T-helper 1 cell (primary cell): ENCODE measurements around the gene INPP5J.
"Not testable (repeated sequence)": the region's sequence is repeated elsewhere in the genome, so short reads cannot be mapped to it uniquely, and the experiment has no call there.

Source experiments
- DNase-seq, 5 donors: peaks; one replicate each; pipeline ENCODE4 v3.0.0-alpha.2; 2012 to 2020

INPP5J gene

DNA sequence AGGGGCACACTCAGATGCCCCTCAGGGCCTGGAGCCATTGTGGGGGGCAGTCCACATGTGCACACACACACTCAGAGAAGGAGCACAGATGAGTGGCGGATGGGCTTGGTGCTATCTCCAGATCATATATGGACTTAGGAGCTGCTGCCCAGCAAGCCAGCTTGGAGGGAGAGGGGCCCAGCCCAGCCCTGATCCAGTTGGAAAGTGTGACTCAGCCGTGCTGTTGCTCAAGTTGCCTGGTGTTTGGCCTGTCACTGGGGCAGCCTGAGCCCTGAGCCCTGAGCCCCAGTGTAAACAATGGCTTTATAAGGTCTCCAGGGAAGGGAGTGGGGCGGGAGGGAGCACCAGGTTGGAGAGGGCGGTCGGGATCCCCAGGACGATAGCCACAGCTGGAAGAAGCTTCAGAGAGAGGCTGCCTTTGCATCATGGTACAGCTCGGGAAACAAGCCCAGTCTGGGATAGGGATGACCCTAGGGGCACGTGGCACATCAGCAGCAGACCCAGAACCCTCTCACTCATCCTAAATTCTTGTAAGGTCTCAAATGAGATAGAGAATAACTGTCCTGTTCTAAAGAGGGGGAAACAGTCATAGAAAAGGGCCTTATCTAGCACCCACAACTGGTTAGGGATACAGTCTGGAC is 20.2 kb upstream of the INPP5J start:
- no peak for DNase-seq

DNA sequence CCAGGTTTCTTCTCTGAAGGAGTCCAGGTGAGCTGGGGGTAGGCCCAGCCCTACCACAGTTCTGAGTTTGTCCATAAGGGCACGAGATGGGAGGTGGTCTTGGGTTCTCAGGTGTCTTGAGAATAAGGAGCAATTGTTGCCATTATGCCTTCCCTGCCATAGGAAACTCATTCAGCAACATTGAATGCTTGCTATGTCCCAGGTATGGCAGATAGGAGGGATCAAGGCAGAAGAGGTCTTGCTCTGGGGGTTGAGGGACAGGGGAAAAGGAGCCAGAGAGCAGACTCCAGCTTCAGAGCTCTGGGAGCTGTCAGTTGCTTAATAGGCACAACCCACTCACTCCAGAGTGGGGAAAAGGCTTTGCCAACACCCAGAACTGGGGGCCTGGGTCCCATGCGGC is 19.7 kb upstream of the INPP5J start:
- no peak for DNase-seq

DNA sequence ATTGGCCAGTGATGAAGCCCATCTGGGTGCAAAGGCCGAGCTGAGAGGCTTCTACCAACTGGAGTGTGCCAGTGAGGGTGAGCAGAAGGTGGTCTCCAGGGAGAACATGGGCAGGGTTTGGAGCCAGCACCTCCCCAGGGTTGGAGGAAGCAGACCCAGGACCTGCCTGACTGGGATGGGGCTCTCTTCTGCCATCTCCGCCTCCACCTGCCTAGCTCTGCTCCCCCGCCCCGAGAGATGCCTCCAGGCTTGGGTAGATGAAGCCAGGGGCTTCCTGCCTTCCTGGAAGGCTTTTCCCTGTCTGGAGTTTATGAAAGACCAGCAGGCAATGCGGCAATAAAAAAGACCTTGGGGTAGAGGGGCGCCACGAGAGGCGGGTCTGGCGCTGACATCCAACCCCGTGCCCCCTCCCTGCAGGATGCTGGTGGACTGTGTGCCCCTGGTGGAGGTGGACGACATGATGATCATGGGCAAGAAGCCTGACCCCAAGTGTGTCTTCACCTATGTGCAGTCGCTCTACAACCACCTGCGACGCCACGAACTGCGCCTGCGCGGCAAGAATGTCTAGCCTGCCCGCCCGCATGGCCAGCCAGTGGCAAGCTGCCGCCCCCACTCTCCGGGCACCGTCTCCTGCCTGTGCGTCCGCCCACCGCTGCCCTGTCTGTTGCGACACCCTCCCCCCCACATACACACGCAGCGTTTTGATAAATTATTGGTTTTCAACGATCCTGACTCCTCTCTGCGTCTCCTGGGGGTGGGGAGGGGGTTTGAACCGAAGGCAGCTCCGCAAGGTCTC is 18.7 kb upstream of the INPP5J start:
- peak in 1 of 5 donors; percentile 9 for DNase-seq

DNA sequence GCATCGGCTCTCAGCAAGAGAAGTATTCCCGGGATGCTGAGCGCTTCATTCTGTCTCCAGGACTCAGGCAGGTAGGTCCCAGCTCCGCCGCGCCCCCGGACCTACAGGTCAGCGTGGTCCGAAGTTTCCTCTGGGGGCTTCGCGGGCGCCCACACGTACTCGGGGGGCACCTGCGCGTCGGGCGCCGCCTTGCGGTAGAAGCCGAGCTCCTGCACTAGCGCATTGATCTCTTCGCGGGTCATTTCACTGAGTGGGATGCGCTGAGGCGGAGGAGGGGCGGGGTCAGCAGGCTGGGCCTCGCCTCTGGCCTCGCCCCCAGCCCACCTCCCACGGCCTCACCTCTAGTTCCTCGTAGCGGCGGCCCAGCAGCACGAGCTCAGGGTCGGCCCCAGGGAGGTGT is 17.9 kb upstream of the INPP5J start:
- peak in 1 of 5 donors; percentile 7 for DNase-seq

DNA sequence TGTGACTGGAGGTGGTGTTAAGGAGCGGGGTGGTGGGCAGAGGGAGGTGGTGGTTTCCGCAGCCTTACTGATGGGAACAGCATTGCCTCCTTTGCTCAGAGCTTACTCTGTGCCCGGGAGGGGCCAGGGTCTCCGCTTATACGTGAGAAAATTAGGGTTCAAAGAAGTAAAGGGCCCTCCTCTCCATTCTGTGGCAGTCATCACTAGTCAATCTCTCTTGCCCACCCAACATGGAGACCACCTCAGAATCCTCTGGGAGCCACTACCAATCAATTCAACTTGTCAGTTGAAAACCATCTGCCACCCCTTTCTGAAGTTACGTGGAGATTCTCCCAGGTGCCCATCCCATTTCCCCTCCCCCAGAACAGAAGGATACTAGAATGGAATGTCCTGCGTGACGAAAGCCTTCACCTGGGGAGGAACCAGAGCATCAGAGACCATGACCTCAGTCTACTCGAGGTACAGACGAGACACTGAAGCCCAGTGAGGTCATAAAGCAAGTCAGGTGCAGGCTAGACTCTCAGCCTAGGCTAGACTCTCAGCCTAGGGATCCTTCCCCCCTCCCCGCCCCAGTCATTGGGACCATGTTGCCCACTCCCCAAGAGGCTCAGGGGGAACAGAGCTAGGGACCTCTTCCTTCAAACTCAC is 17.4 kb upstream of the INPP5J start:
- no peak for DNase-seq

DNA sequence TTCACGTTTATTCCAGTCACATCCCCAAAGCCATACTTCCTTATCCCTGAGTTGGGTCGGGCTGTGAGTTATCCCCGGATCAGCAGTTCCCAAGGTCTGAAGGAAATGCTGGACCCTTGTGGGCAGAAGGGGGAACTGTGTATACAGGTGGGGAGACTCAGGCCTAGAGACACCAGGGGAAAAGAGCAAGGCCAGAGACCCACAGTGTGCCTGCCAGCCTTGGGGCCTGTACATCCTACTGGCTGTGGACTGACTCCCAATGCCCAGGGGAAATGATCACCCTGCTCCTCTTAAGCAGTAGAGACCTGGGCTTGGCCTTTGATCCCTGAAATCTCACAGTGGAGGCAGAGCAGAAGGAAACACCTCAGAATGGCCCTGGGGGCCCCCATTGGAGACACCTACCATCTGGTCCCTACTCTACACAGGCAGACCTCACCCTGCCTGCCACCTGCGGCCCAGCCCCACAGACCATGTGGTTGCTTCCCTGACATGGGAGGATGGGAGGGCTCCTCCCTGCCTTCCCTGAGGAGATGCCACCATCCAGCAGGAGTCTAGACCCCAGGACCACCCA is 16.7 kb upstream of the INPP5J start:
- no peak for DNase-seq

GRCh38 chr22:31106731-31107177 is 16.0 kb upstream of the INPP5J start:
- no peak for DNase-seq

GRCh38 chr22:31107178-31107893 is 15.4 kb upstream of the INPP5J start, which contains the start of gene SELENOM:
Gene SELENOM, minus strand, starts transcription at chr22:31107568. Its CDS starts 63 bp downstream, at chr22:31107505.
- peak; percentile 81 to 89 (median 86) for DNase-seq

DNA sequence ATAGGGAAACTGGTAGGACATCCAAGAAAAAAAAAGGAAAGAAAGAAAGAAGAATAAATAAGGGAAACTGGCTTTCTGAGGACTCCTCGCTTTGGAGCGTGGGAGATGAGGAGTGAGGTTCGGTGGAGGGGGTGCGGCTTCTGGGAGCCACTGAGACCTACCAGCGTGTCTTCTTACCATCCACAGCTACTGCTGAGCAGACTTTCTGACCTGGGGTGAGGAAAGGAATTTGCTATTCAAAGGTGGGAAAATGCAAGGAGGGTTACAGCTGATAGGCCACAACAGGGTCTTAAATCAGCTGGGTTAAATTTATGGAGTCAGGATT is 14.9 kb upstream of the INPP5J start:
- DNase-seq = no peak

DNA sequence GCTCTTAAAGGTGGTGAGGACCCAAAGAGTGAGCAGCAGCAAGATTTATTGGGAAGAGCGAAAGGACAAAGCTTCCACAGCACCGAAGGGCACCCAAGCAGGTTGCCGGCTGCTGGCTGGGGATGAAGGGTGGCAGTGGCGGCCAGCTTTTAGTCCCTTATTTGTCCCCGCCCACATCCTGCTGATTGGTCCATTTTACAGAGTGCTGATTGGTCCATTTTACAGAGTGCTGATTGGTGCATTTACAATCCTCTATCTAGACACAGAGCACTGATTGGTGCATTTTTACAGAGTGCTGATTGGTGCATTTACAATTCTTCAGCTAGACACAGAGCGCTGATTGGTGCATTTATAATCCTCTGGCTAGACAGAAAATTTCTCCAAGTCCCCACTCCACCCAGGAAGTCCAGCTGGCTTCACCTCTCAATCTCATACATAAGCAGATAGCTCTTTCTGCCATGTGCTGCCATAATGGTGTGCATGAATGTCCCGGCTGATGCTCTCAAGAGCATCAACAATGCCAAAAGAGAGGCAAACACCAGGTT is 10.1 kb upstream of the INPP5J start:
- DNase-seq = not testable (repeated sequence)

- no peak for DNase-seq
Observed at GRCh38 chr22:31118046-31118820, 4.5 kb upstream of the INPP5J start.

GRCh38 chr22:31119026-31119717 is 3.6 kb upstream of the INPP5J start:
- DNase-seq = no peak

DNA sequence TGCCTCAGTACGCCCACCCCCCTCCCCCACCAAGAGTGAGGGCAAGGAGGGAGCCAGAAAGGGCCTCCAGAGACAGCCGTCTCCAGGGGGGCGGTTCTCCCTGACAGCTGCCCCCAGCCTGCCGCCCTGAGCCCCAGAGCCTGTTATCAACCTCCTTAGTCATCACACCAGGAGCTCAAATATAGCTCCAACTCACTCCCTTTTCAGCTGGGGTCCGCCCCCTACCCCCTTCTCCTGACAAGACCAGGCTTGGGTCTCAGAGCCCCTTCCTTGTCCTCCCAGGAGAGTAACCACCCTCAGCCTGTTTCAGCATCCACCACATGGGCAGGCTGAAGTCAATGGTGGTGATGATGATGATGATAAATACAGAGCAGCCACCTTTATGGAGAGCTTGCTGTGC is 2.5 kb upstream of the INPP5J start:
- DNase-seq = no peak

DNA sequence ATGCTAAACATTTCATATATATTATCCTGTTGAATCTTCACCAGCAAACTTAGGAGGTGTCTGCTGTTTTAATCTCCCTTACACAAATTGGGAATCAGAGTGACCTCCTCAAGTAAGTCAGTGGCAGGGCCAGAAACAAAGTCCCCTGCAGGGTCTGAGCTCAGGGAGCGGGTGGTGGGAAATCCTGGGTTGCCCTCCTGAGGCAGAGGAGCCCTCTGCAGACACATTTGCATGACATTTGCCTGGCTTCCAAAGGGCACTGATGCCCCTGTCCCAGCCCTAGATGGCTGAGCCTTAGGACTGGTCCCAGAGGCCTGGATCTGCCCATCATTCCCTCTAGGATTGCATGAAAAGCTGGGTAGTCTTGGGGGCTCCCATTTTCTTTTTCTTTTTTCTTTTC is 2.1 kb upstream of the INPP5J start:
- DNase-seq = no peak

GRCh38 chr22:31121403-31121802 is 1.4 kb upstream of the INPP5J start:
- DNase-seq = no peak

GRCh38 chr22:31122196-31122531 is 602 bp upstream of the INPP5J start:
- no peak for DNase-seq

GRCh38 chr22:31123292-31123602 is 481 bp downstream of the INPP5J start:
- no peak for DNase-seq

- no peak for DNase-seq
Observed at GRCh38 chr22:31124290-31124689, 1.5 kb downstream of the INPP5J start.

DNA sequence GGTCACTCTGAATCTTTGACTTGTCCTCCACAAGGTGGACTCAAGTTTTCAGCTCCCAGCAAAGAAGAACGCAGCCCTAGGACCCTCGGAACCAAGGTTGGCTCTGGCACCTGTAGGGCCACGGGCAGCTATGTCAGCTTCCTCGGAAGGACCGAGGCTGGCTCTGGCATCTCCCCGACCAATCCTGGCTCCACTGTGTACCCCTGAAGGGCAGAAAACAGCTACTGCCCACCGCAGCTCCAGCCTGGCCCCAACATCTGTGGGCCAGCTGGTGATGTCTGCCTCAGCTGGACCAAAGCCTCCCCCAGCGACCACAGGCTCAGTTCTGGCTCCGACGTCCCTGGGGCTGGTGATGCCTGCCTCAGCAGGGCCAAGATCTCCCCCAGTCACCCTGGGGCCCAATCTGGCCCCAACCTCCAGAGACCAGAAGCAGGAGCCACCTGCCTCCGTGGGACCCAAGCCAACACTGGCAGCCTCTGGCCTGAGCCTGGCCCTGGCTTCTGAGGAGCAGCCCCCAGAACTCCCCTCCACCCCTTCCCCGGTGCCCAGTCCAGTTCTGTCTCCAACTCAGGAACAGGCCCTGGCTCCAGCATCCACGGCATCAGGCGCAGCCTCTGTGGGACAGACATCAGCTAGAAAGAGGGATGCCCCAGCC is 2.2 kb downstream of the INPP5J start:
- no peak for DNase-seq

DNA sequence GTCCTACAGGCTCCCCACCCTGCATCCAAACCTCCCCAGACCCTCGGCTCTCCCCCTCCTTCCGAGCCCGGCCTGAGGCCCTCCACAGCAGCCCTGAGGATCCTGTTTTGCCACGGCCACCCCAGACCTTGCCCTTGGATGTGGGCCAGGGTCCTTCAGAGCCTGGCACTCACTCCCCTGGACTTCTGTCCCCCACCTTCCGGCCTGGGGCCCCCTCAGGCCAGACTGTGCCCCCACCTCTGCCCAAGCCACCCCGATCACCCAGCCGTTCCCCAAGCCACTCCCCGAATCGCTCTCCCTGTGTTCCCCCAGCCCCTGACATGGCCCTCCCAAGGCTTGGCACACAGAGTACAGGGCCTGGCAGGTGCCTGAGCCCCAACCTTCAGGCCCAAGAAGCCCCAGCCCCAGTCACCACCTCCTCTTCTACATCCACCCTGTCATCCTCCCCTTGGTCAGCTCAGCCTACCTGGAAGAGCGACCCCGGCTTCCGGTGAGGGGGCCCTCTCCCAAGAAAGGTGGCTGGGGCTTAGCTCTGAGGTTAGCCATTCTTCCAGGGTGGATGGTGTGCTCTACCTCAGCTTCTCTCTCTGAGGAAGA is 2.9 kb downstream of the INPP5J start:
- no peak for DNase-seq
